Measurements from ENCODE around the gene PLEKHO1.

The PLEKHO1 gene

DNA sequence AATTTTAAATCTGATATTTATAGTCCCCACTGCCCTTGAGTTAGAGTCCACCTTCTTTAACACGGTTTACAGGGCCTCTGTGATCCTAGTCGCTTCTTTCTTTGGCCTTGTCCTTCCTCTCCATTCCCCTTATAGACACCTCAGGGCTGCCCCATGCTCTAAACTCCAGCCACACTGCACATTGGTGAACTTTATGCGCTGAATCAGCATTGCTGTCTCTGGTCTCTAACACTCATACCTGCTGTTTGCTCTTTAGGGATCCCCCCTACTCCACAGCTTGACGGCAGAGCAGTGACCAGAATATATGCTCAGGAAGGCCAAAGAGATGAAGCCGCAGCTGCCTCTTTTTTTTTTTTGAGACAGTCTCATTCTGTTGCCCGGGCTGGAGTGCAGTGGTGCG lies 30.2 kb downstream of the PLEKHO1 start:
- TF ChIP-seq, protein P1, sequence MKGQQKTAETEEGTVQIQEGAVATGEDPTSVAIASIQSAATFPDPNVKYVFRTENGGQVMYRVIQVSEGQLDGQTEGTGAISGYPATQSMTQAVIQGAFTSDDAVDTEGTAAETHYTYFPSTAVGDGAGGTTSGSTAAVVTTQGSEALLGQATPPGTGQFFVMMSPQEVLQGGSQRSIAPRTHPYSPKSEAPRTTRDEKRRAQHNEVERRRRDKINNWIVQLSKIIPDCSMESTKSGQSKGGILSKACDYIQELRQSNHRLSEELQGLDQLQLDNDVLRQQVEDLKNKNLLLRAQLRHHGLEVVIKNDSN (IDR thresholded peaks at IDR 0.05), result no peak
- TF ChIP-seq, protein P2, sequence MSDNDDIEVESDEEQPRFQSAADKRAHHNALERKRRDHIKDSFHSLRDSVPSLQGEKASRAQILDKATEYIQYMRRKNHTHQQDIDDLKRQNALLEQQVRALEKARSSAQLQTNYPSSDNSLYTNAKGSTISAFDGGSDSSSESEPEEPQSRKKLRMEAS (IDR thresholded peaks at IDR 0.05), result no peak
- TF ChIP-seq EP300 (IDR thresholded peaks at IDR 0.05; ENCODE audit: borderline replicate concordance) (no peak), EGR1 (IDR thresholded peaks at IDR 0.05) (no peak), NFIC (IDR thresholded peaks at IDR 0.05) (no peak), CEBPB (IDR thresholded peaks at IDR 0.05) (no peak), RAD21 (IDR thresholded peaks at IDR 0.05; ENCODE audit: low read depth) (no peak), CREB1 (IDR thresholded peaks at IDR 0.05; ENCODE audit: low read depth) (no peak), FOXM1 (IDR thresholded peaks at IDR 0.05; ENCODE audit: borderline replicate concordance, low read depth) (no peak), TCF12 (IDR thresholded peaks at IDR 0.05; ENCODE audit: low read depth) (no peak), TAF1 (IDR thresholded peaks at IDR 0.05; ENCODE audit: low read depth) (no peak), YY1 (IDR thresholded peaks at IDR 0.05; ENCODE audit: low read depth) (no peak), TEAD4 (IDR thresholded peaks at IDR 0.05) (no peak), ZBTB7A (IDR thresholded peaks at IDR 0.05; ENCODE audit: low read depth) (no peak)
- TF ChIP-seq, protein P3, sequence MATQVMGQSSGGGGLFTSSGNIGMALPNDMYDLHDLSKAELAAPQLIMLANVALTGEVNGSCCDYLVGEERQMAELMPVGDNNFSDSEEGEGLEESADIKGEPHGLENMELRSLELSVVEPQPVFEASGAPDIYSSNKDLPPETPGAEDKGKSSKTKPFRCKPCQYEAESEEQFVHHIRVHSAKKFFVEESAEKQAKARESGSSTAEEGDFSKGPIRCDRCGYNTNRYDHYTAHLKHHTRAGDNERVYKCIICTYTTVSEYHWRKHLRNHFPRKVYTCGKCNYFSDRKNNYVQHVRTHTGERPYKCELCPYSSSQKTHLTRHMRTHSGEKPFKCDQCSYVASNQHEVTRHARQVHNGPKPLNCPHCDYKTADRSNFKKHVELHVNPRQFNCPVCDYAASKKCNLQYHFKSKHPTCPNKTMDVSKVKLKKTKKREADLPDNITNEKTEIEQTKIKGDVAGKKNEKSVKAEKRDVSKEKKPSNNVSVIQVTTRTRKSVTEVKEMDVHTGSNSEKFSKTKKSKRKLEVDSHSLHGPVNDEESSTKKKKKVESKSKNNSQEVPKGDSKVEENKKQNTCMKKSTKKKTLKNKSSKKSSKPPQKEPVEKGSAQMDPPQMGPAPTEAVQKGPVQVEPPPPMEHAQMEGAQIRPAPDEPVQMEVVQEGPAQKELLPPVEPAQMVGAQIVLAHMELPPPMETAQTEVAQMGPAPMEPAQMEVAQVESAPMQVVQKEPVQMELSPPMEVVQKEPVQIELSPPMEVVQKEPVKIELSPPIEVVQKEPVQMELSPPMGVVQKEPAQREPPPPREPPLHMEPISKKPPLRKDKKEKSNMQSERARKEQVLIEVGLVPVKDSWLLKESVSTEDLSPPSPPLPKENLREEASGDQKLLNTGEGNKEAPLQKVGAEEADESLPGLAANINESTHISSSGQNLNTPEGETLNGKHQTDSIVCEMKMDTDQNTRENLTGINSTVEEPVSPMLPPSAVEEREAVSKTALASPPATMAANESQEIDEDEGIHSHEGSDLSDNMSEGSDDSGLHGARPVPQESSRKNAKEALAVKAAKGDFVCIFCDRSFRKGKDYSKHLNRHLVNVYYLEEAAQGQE (IDR thresholded peaks at IDR 0.05; ENCODE audit: low read depth), result no peak

GRCh38 chr1:150180474-150180873 lies 30.8 kb downstream of the PLEKHO1 start:
- no peak for TF ChIP-seq ZBTB7A (IDR thresholded peaks at IDR 0.05; ENCODE audit: low read depth)
- TF ChIP-seq, protein P1 (IDR thresholded peaks at IDR 0.05), result no peak

DNA sequence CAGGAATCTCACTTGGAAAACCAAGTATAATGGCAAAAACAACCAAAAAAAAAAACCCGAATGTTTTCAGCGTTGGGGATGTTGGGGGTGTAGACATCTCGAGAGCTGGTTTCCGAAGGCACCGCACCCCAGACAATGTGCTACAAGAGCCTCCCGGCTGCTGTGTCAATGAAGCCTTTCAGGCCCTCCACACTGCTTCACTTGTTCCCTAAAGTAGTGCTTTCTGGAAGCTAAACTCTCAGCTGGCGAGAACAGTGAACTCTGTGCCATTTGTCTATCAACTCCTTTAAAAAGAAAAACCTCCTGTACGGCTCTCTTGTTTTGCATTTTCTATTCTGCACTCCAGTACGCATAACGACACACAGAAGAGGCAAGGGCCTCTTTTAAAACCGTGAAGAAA lies 32.5 kb downstream of the PLEKHO1 start:
- TF ChIP-seq CEBPB (IDR thresholded peaks at IDR 0.05) (no peak), TAF1 (IDR thresholded peaks at IDR 0.05; ENCODE audit: low read depth) (no peak), EGR1 (IDR thresholded peaks at IDR 0.05) (no peak), TCF12 (IDR thresholded peaks at IDR 0.05; ENCODE audit: low read depth) (no peak), CREB1 (IDR thresholded peaks at IDR 0.05; ENCODE audit: low read depth) (no peak), TEAD4 (IDR thresholded peaks at IDR 0.05) (no peak), NFIC (IDR thresholded peaks at IDR 0.05) (no peak), YY1 (IDR thresholded peaks at IDR 0.05; ENCODE audit: low read depth) (no peak), FOXM1 (IDR thresholded peaks at IDR 0.05; ENCODE audit: borderline replicate concordance, low read depth) (no peak), ZBTB7A (IDR thresholded peaks at IDR 0.05; ENCODE audit: low read depth) (no peak)

DNA sequence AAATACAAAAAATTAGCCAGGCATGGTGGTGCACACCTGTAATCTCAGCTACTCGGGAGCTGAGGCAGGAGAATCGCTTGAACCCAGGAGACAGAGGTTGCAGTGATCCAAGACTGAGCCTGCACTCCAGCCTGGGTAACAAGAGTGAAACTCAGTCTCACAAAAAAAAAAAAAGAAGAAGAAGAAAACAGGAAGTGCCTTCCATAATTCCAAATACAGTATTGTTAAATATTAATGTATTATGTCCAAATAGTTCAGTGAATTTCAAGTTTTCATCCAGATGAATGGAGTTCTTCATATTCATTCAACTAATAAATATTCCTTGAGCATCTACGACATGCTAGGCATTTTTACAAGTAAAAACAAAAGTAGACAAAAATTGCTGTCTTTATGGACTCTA lies 33.3 kb downstream of the PLEKHO1 start:
- TF ChIP-seq TCF12 (IDR thresholded peaks at IDR 0.05; ENCODE audit: low read depth) (no peak), RAD21 (IDR thresholded peaks at IDR 0.05; ENCODE audit: low read depth) (no peak), ZBTB7A (IDR thresholded peaks at IDR 0.05; ENCODE audit: low read depth) (no peak), NFIC (IDR thresholded peaks at IDR 0.05) (no peak), CEBPB (IDR thresholded peaks at IDR 0.05) (no peak), CREB1 (IDR thresholded peaks at IDR 0.05; ENCODE audit: low read depth) (no peak), TAF1 (IDR thresholded peaks at IDR 0.05; ENCODE audit: low read depth) (no peak), FOXM1 (IDR thresholded peaks at IDR 0.05; ENCODE audit: borderline replicate concordance, low read depth) (no peak), YY1 (IDR thresholded peaks at IDR 0.05; ENCODE audit: low read depth) (no peak)
- TF ChIP-seq, protein P2 (IDR thresholded peaks at IDR 0.05), result no peak
- TF ChIP-seq, protein P1 (IDR thresholded peaks at IDR 0.05), result no peak
- TF ChIP-seq, protein P3 (IDR thresholded peaks at IDR 0.05; ENCODE audit: low read depth), result no peak

- TF ChIP-seq CEBPB (IDR thresholded peaks at IDR 0.05), result no peak
- no peak for TF ChIP-seq EP300 (IDR thresholded peaks at IDR 0.05; ENCODE audit: borderline replicate concordance)
- TF ChIP-seq, protein P1 (IDR thresholded peaks at IDR 0.05), result no peak
- no peak for TF ChIP-seq ZBTB7A (IDR thresholded peaks at IDR 0.05; ENCODE audit: low read depth)
- no peak for TF ChIP-seq CREB1 (IDR thresholded peaks at IDR 0.05; ENCODE audit: low read depth)
- TF ChIP-seq TEAD4 (IDR thresholded peaks at IDR 0.05), result no peak
- no peak for TF ChIP-seq TAF1 (IDR thresholded peaks at IDR 0.05; ENCODE audit: low read depth)
- no peak for TF ChIP-seq YY1 (IDR thresholded peaks at IDR 0.05; ENCODE audit: low read depth)
- TF ChIP-seq NFIC (IDR thresholded peaks at IDR 0.05), result no peak
- TF ChIP-seq TCF12 (IDR thresholded peaks at IDR 0.05; ENCODE audit: low read depth), result no peak
- no peak for TF ChIP-seq FOXM1 (IDR thresholded peaks at IDR 0.05; ENCODE audit: borderline replicate concordance, low read depth)
- no peak for TF ChIP-seq EGR1 (IDR thresholded peaks at IDR 0.05)
- no peak for TF ChIP-seq RAD21 (IDR thresholded peaks at IDR 0.05; ENCODE audit: low read depth)
- TF ChIP-seq, protein P3 (IDR thresholded peaks at IDR 0.05; ENCODE audit: low read depth), result no peak
- TF ChIP-seq, protein P2 (IDR thresholded peaks at IDR 0.05), result no peak
These were observed 35.8 kb downstream of the PLEKHO1 start for GRCh38 chr1:150185481-150185880.
